HepG2 (cell line): Measurements from ENCODE around the gene RNPEPL1. TPM values are rescaled to one million over a fixed set of nuclear protein-coding genes. Genes with fewer than 3 reads are reported as not detected.

Source experiments
- CENPX ChIP-seq: sonication (generic); formaldehyde crosslinking; IDR thresholded peaks from 2 replicates; pipeline ENCODE4 v1.9.0; 2021; ENCODE audit warnings: mild to moderate bottlenecking, missing genetic modification reagents, moderate library complexity
- FLYWCH1 ChIP-seq: sonication (generic); formaldehyde crosslinking; IDR thresholded peaks from 2 replicates; pipeline ENCODE4 v1.8.1; 2023; ENCODE audit warnings: mild to moderate bottlenecking, missing genetic modification reagents
- HIVEP1 ChIP-seq: sonication (generic); formaldehyde crosslinking; IDR thresholded peaks from 2 replicates; pipeline ENCODE4 v1.4.0; 2020; ENCODE audit warnings: mild to moderate bottlenecking, missing genetic modification reagents
- KDM3A ChIP-seq: IDR thresholded peaks from 2 replicates; pipeline ENCODE4 v1.6.1; 2018; ENCODE audit warnings: low read depth, missing compliant biosample characterization
- SALL1 ChIP-seq: sonication (generic); formaldehyde crosslinking; IDR thresholded peaks from 2 replicates; pipeline ENCODE4 v1.8.0; 2022; ENCODE audit warnings: mild to moderate bottlenecking, missing genetic modification reagents
- TBX2 ChIP-seq: sonication (generic); formaldehyde crosslinking; IDR thresholded peaks from 2 replicates; pipeline ENCODE4 v1.5.0; 2020; ENCODE audit warnings: missing genetic modification reagents, mild to moderate bottlenecking, borderline replicate concordance
- TBX3 ChIP-seq: fragments of 450-650 bp; IDR thresholded peaks from 2 replicates; pipeline ENCODE4 v1.6.1; 2017; ENCODE audit warnings: antibody characterized with exemption, mild to moderate bottlenecking, inconsistent platforms, borderline replicate concordance
- ZNF235 ChIP-seq: sonication (generic); formaldehyde crosslinking; IDR thresholded peaks from 2 replicates; pipeline ENCODE4 v1.8.1; 2023; ENCODE audit warnings: mild to moderate bottlenecking, missing genetic modification reagents, borderline replicate concordance
- ZNF335 ChIP-seq: sonication (generic); formaldehyde crosslinking; IDR thresholded peaks from 2 replicates; pipeline ENCODE4 v1.4.0; 2020; ENCODE audit warnings: missing genetic modification reagents
- ZNF484 ChIP-seq: sonication (generic); formaldehyde crosslinking; IDR thresholded peaks from 2 replicates; pipeline ENCODE4 v1.5.1; 2020; ENCODE audit warnings: mild to moderate bottlenecking, low read depth, missing genetic modification reagents, borderline replicate concordance
- ZNF556 ChIP-seq: sonication (generic); formaldehyde crosslinking; IDR thresholded peaks from 2 replicates; pipeline ENCODE4 v1.4.0; 2020; ENCODE audit warnings: mild to moderate bottlenecking, missing genetic modification reagents, borderline replicate concordance
- ZNF790 ChIP-seq: sonication (generic); formaldehyde crosslinking; IDR thresholded peaks from 2 replicates; pipeline ENCODE4 v1.8.0; 2022; ENCODE audit warnings: missing genetic modification reagents, mild to moderate bottlenecking, borderline replicate concordance
- polyA plus RNA-seq, 8 experiments: library from polyadenylated mRNA; depleted of rRNA in 3 of 8; stranded (reverse) in 7 of 8; unstranded in 1 of 8; fragments of >200 nt; fragmentation: Illumina TruSeq in 4 of 8; extraction: Trizol in 4 of 8; gene quantifications; 2 replicates each; pipeline versions ENCODE4 v1.2.1 to v1.2.3, GENCODE V29; 2011 to 2016; ENCODE audit warnings: low read depth in 4 of 8, missing spikeins in 1 of 8, mixed read lengths in 1 of 8; ENCODE audit not compliant: insufficient read depth in 1 of 8
- total RNA-seq, 5 experiments: library from RNA; depleted of rRNA; stranded (reverse); fragments of >200 nt; fragmentation: Illumina TruSeq; extraction: Trizol; gene quantifications; 2 replicates each; pipeline ENCODE4 v1.2.3, GENCODE V29; 2016; ENCODE audit warnings: low read depth in 1 of 5
- TF ChIP-seq, protein P1 (sequence below): sonication (generic); formaldehyde crosslinking; IDR thresholded peaks from 2 replicates; pipeline ENCODE4 v1.8.1; 2023; ENCODE audit warnings: mild to moderate bottlenecking, moderate library complexity, missing genetic modification reagents
- TF ChIP-seq, protein P2 (sequence below): sonication (generic); formaldehyde crosslinking; conservative IDR thresholded peaks from 2 replicates; pipeline ENCODE4 v1.8.0; 2022; ENCODE audit warnings: low read depth, missing genetic modification reagents
- TF ChIP-seq, protein P3 (sequence below): IDR thresholded peaks from 2 replicates; pipeline ENCODE4 v1.6.1; 2016; ENCODE audit warnings: low read depth, missing genetic modification reagents, missing compliant biosample characterization
- TF ChIP-seq, protein P4 (sequence below): sonication (generic); formaldehyde crosslinking; IDR thresholded peaks from 2 replicates; pipeline ENCODE4 v1.5.0; 2020; ENCODE audit warnings: mild to moderate bottlenecking, missing genetic modification reagents
- TF ChIP-seq, protein P5 (sequence below): sonication (generic); formaldehyde crosslinking; IDR thresholded peaks from 2 replicates; pipeline ENCODE4 v1.5.0; 2020; ENCODE audit warnings: missing genetic modification reagents

RNPEPL1 gene
- total and polyA plus RNA-seq, 2 of the 13 experiments (the other 11 are each of a cell fraction or from before 2014, with no cell fraction given), result 13.0 to 18.0 TPM

DNA sequence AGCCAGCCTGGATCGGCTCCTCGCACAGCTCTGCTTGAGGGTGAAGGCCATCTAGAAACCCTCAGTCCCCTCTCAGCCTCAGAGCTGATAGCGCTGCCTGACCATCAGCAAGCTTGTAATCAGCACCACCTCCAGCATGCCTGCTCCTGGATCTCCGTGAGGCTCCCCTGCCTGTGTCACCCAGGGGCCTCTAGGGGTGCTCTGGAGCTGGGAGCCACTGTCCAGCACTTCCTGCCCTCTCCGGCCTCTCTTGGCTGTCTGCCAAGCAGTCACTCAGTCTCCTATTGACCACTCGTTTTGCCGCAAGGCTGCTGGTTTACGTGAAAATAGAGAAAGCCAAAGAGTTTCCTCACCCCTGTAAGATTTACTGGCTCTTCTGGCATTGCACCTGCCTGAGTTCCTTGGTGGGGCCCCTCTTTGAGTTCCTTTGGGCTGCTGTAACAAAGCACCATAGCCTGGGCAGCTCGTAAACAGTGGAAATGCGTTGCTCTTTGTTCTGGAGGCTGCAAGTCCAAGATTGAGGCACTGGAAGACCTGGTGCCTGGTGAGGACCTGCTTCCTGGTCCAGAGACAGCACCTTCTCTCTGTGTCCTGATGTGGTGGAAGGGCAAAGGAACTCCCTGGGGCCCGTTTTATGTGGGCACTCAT lies 36.1 kb downstream of the RNPEPL1 start (continued):
- TF ChIP-seq ZNF484 (no peak), ZNF790 (peak; percentile 72; the same call in 1 of the 2 replicates), TBX3 (no peak), SALL1 (CRISPR knock-in tag) (peak; percentile 92), HIVEP1 (peak; percentile 51), ZNF235 (CRISPR knock-in tag) (no peak), FLYWCH1 (CRISPR knock-in tag) (no peak), KDM3A (CRISPR knock-in tag) (peak; percentile 62; the same call in 1 of the 2 replicates), ZNF335 (CRISPR knock-in tag) (peak; percentile 82), CENPX (CRISPR knock-in tag) (no peak), TBX2 (CRISPR knock-in tag) (peak; percentile 66; the same call in 1 of the 2 replicates), ZNF556 (peak; percentile 72; the same call in 1 of the 2 replicates)
- TF ChIP-seq, protein P1, sequence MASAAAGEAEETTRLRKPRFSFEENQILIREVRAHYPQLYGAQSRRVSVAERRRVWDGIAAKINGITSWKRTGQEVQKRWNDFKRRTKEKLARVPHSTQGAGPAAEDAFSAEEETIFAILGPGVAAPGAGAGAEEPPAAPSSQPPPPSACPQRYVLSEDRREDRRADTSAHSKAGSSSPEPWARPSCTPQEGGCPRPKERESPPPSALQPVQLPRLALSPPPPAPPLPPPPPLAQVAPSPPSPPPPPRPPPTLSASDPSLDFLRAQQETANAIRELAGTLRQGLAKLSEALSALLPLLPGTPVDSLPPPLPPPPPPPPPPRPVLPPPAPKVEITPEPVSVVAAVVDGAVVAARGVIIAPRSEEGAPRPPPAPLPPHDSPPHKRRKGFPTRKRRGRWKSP (CRISPR knock-in tag), result 0 out of 2 replicates have a peak, but pooled peaks have one; percentile 65
- TF ChIP-seq, protein P2, sequence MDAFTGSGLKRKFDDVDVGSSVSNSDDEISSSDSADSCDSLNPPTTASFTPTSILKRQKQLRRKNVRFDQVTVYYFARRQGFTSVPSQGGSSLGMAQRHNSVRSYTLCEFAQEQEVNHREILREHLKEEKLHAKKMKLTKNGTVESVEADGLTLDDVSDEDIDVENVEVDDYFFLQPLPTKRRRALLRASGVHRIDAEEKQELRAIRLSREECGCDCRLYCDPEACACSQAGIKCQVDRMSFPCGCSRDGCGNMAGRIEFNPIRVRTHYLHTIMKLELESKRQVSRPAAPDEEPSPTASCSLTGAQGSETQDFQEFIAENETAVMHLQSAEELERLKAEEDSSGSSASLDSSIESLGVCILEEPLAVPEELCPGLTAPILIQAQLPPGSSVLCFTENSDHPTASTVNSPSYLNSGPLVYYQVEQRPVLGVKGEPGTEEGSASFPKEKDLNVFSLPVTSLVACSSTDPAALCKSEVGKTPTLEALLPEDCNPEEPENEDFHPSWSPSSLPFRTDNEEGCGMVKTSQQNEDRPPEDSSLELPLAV (CRISPR knock-in tag), result no peak
- TF ChIP-seq, protein P3, sequence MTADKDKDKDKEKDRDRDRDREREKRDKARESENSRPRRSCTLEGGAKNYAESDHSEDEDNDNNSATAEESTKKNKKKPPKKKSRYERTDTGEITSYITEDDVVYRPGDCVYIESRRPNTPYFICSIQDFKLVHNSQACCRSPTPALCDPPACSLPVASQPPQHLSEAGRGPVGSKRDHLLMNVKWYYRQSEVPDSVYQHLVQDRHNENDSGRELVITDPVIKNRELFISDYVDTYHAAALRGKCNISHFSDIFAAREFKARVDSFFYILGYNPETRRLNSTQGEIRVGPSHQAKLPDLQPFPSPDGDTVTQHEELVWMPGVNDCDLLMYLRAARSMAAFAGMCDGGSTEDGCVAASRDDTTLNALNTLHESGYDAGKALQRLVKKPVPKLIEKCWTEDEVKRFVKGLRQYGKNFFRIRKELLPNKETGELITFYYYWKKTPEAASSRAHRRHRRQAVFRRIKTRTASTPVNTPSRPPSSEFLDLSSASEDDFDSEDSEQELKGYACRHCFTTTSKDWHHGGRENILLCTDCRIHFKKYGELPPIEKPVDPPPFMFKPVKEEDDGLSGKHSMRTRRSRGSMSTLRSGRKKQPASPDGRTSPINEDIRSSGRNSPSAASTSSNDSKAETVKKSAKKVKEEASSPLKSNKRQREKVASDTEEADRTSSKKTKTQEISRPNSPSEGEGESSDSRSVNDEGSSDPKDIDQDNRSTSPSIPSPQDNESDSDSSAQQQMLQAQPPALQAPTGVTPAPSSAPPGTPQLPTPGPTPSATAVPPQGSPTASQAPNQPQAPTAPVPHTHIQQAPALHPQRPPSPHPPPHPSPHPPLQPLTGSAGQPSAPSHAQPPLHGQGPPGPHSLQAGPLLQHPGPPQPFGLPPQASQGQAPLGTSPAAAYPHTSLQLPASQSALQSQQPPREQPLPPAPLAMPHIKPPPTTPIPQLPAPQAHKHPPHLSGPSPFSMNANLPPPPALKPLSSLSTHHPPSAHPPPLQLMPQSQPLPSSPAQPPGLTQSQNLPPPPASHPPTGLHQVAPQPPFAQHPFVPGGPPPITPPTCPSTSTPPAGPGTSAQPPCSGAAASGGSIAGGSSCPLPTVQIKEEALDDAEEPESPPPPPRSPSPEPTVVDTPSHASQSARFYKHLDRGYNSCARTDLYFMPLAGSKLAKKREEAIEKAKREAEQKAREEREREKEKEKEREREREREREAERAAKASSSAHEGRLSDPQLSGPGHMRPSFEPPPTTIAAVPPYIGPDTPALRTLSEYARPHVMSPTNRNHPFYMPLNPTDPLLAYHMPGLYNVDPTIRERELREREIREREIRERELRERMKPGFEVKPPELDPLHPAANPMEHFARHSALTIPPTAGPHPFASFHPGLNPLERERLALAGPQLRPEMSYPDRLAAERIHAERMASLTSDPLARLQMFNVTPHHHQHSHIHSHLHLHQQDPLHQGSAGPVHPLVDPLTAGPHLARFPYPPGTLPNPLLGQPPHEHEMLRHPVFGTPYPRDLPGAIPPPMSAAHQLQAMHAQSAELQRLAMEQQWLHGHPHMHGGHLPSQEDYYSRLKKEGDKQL, result no peak
- TF ChIP-seq, protein P4, sequence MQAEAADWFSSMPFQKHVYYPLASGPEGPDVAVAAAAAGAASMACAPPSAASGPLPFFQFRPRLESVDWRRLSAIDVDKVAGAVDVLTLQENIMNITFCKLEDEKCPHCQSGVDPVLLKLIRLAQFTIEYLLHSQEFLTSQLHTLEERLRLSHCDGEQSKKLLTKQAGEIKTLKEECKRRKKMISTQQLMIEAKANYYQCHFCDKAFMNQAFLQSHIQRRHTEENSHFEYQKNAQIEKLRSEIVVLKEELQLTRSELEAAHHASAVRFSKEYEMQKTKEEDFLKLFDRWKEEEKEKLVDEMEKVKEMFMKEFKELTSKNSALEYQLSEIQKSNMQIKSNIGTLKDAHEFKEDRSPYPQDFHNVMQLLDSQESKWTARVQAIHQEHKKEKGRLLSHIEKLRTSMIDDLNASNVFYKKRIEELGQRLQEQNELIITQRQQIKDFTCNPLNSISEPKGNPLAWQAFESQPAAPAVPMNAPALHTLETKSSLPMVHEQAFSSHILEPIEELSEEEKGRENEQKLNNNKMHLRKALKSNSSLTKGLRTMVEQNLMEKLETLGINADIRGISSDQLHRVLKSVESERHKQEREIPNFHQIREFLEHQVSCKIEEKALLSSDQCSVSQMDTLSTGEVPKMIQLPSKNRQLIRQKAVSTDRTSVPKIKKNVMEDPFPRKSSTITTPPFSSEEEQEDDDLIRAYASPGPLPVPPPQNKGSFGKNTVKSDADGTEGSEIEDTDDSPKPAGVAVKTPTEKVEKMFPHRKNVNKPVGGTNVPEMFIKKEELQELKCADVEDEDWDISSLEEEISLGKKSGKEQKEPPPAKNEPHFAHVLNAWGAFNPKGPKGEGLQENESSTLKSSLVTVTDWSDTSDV (CRISPR knock-in tag), result no peak
- TF ChIP-seq, protein P5, sequence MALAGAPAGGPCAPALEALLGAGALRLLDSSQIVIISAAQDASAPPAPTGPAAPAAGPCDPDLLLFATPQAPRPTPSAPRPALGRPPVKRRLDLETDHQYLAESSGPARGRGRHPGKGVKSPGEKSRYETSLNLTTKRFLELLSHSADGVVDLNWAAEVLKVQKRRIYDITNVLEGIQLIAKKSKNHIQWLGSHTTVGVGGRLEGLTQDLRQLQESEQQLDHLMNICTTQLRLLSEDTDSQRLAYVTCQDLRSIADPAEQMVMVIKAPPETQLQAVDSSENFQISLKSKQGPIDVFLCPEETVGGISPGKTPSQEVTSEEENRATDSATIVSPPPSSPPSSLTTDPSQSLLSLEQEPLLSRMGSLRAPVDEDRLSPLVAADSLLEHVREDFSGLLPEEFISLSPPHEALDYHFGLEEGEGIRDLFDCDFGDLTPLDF, result no peak
